ENCODE measurements around the gene COL23A1. TPM values are rescaled to one million over a fixed set of nuclear protein-coding genes. Genes with fewer than 3 reads are reported as not detected.

COL23A1 gene
- total and polyA plus RNA-seq, 2 donors (not counting 1 experiment from before 2014, with no cell fraction given), result not detected

GRCh38 chr5:178431782-178432165 is 158.4 kb downstream of the COL23A1 start:
- Histone ChIP-seq H2AFZ (ENCODE audit: low read length) (no peak overlapping the region), H3K79me2 (ENCODE audit: control insufficient read depth, insufficient read depth, low read length) (no peaks in the 10 kb centered on the region), H3K27ac (ENCODE audit: insufficient read depth, low read length) (no peak overlapping the region), H3K9me3 (ENCODE audit: control insufficient read depth, insufficient read depth, low read depth, low read length) (no peaks in the 10 kb centered on the region), H3K27me3 (ENCODE audit: control insufficient read depth, insufficient read depth, low read length) (no peaks in the 10 kb centered on the region), H4K20me1 (ENCODE audit: control insufficient read depth, extremely low read depth, insufficient read depth, low read length) (no peaks in the 10 kb centered on the region), H3K4me3 (replicated peaks in 1 of 4; ENCODE audit: control extremely low read depth in 1 of 4, insufficient read depth in 1 of 4, low read depth in 3 of 4, low read length in 4 of 4) (no peak overlapping the region), H3K4me2 (ENCODE audit: extremely low read depth, insufficient read depth, low read length) (no peak overlapping the region), H3K4me1 (ENCODE audit: control insufficient read depth, extremely low read depth, insufficient read depth, low read length) (no peaks in the 10 kb centered on the region), H3K9ac (ENCODE audit: insufficient read depth, low read length) (no peak overlapping the region), H3K36me3 (ENCODE audit: control insufficient read depth, insufficient read depth, low read length) (no peaks in the 10 kb centered on the region)
- TF ChIP-seq EZH2 (IDR thresholded peaks at IDR 0.05; ENCODE audit: low read length, missing control alignments) (no peak), CTCF (conservative IDR thresholded peaks at IDR 0.05 in 1 of 2, IDR thresholded peaks at IDR 0.05 in 1 of 2; ENCODE audit: low read depth in 1 of 2, low read length in 2 of 2) (no peak)
- DNase-seq (ENCODE audit: low read depth in 2 of 2), result peak in 1 of 2 donors; percentile 5

DNA sequence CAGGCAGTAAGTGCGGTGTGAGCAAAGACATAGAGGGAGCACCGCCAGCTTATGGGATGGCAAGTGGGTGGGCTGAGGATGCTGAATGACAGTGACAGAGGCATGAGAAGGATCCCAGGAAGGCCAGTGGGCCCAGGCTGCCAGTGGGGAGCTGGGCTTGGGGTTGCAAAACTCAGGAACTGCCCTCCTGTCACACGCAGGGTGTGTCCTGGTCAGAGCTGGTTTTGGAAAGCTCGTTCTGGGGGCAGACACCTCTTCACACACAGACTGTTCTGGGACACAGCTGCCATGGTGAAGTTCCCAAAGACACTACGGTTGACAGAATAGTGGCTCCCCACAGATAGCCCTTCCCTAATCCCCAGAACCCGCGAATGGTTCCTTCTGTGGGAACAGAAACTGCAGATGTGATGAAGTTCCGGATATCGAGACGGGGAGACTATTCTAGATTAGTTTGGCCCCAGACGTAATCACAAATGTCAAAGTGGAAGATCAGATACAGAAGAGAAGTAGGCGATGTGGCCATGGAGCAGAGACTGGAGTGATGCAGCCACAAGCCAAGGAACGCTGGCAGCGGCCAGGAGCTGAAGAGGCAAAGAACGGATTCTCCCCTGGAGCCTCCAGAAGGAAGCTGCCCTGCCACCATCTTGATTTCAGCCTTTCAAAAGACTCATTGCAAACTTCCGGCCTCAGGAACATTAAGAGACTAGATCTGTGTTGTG is 159.0 kb downstream of the COL23A1 start:
- no peaks in the 10 kb centered on the region for H3K9me3 ChIP-seq (ENCODE audit: control insufficient read depth, insufficient read depth, low read depth, low read length)

More for the DNA sequence above, 159.0 kb downstream of the COL23A1 start:
- no peaks in the 10 kb centered on the region for H3K4me1 ChIP-seq (ENCODE audit: control insufficient read depth, extremely low read depth, insufficient read depth, low read length)
- no peaks in the 10 kb centered on the region for H3K27me3 ChIP-seq (ENCODE audit: control insufficient read depth, insufficient read depth, low read length)
- no peak overlapping the region for H2AFZ ChIP-seq (ENCODE audit: low read length)
- TF ChIP-seq EZH2 (IDR thresholded peaks at IDR 0.05; ENCODE audit: low read length, missing control alignments), result no peak
- TF ChIP-seq CTCF (conservative IDR thresholded peaks at IDR 0.05 in 1 of 2, IDR thresholded peaks at IDR 0.05 in 1 of 2; ENCODE audit: low read depth in 1 of 2, low read length in 2 of 2), result no peak
- H3K4me2 ChIP-seq (ENCODE audit: extremely low read depth, insufficient read depth, low read length), result no peak overlapping the region
- no peak overlapping the region for H3K4me3 ChIP-seq (replicated peaks in 1 of 4; ENCODE audit: control extremely low read depth in 1 of 4, insufficient read depth in 1 of 4, low read depth in 3 of 4, low read length in 4 of 4)
- H3K79me2 ChIP-seq (ENCODE audit: control insufficient read depth, insufficient read depth, low read length), result no peaks in the 10 kb centered on the region
- no peak overlapping the region for H3K9ac ChIP-seq (ENCODE audit: insufficient read depth, low read length)
- no peaks in the 10 kb centered on the region for H4K20me1 ChIP-seq (ENCODE audit: control insufficient read depth, extremely low read depth, insufficient read depth, low read length)
- no peaks in the 10 kb centered on the region for H3K36me3 ChIP-seq (ENCODE audit: control insufficient read depth, insufficient read depth, low read length)
- DNase-seq (ENCODE audit: low read depth in 2 of 2), result no peak
- H3K27ac ChIP-seq (ENCODE audit: insufficient read depth, low read length), result no peak overlapping the region

Data from fibroblast of lung (primary cell).